Nephron (organoid): ENCODE results near the gene PGM2.
A peak's percentile ranks its signal among the peaks of the same experiment; 100 is the strongest.

Experiments
- H3K27ac Mint-ChIP-seq, 3 experiments: 2 replicates each; pipeline ENCODE4 v1.8.0; 2020; ENCODE audit warnings: mixed read lengths in 3 of 3, mild to moderate bottlenecking in 2 of 3, moderate library complexity in 1 of 3
- H3K27me3 Mint-ChIP-seq: 2 replicates; pipeline ENCODE4 v1.8.0; 2021; ENCODE audit warnings: low read depth, mild to moderate bottlenecking, moderate library complexity, mixed read lengths
- H3K36me3 Mint-ChIP-seq: 2 replicates; pipeline ENCODE4 v1.8.0; 2020; ENCODE audit warnings: low read depth, mixed read lengths
- H3K4me1 Mint-ChIP-seq: 2 replicates; pipeline ENCODE4 v1.8.0; 2020; ENCODE audit warnings: mixed read lengths
- H3K4me3 Mint-ChIP-seq, 3 experiments: 2 replicates each; pipeline ENCODE4 v1.8.0; 2020; ENCODE audit warnings: mild to moderate bottlenecking in 3 of 3, mixed read lengths in 3 of 3, moderate library complexity in 2 of 3
- H3K9me3 Mint-ChIP-seq: 2 replicates; pipeline ENCODE4 v1.8.0; 2020; ENCODE audit warnings: mixed read lengths
- CTCF ChIP-seq, 3 experiments: fragments of 200-600 bp; sonication (generic); IDR thresholded peaks; one replicate each; pipeline ENCODE4 v1.5.0; 2021; ENCODE audit warnings: antibody characterized with exemption in 3 of 3; ENCODE audit not compliant: unreplicated experiment in 3 of 3

PGM2 gene

GRCh38 chr4:37896206-37896860, 69.8 kb downstream of the PGM2 start:
- Mint-ChIP-seq H3K4me3 (no peak overlapping the region), H3K9me3 (no peaks in the 10 kb centered on the region)
- TF ChIP-seq CTCF (IDR thresholded peaks at IDR 0.05; ENCODE audit: unreplicated experiment in 3 of 3), result no peak

GRCh38 chr4:37902212-37902611, 75.7 kb downstream of the PGM2 start:
- no peak overlapping the region for H3K4me3 Mint-ChIP-seq
- peaks cover 23% of the 10 kb centered on the region for H3K4me1 Mint-ChIP-seq
- H3K27ac Mint-ChIP-seq, result no peak overlapping the region
- no peak for TF ChIP-seq CTCF (IDR thresholded peaks at IDR 0.05; ENCODE audit: unreplicated experiment in 3 of 3)
- no peaks in the 10 kb centered on the region for H3K27me3 Mint-ChIP-seq
- no peaks in the 10 kb centered on the region for H3K9me3 Mint-ChIP-seq
- no peaks in the 10 kb centered on the region for H3K36me3 Mint-ChIP-seq

More at GRCh38 chr4:37896206-37896860, 69.8 kb downstream of the PGM2 start:
- Mint-ChIP-seq H3K27me3 (peaks cover 48% of the 10 kb centered on the region), H3K27ac (no peak overlapping the region), H3K4me1 (no peaks in the 10 kb centered on the region), H3K36me3 (no peaks in the 10 kb centered on the region)

- Mint-ChIP-seq H3K36me3 (no peaks in the 10 kb centered on the region), H3K27ac (peak overlapping the region in 1 of 3 experiments; percentile 8), H3K4me1 (peaks cover 30% of the 10 kb centered on the region), H3K9me3 (no peaks in the 10 kb centered on the region), H3K4me3 (no peak overlapping the region), H3K27me3 (no peaks in the 10 kb centered on the region)
- no peak for TF ChIP-seq CTCF (IDR thresholded peaks at IDR 0.05; ENCODE audit: unreplicated experiment in 3 of 3)
Observed at GRCh38 chr4:37902738-37903693, 76.5 kb downstream of the PGM2 start.

GRCh38 chr4:37903901-37904300, 77.4 kb downstream of the PGM2 start:
- Mint-ChIP-seq H3K27me3 (no peaks in the 10 kb centered on the region), H3K27ac (peak overlapping the region in 2 of 3 experiments; percentile 8 to 84), H3K9me3 (no peaks in the 10 kb centered on the region), H3K36me3 (no peaks in the 10 kb centered on the region), H3K4me3 (no peak overlapping the region), H3K4me1 (peaks cover 38% of the 10 kb centered on the region)
- TF ChIP-seq CTCF (IDR thresholded peaks at IDR 0.05; ENCODE audit: unreplicated experiment in 3 of 3), result no peak

- no peak for TF ChIP-seq CTCF (IDR thresholded peaks at IDR 0.05; ENCODE audit: unreplicated experiment in 3 of 3)
- Mint-ChIP-seq H3K36me3 (no peaks in the 10 kb centered on the region), H3K27me3 (no peaks in the 10 kb centered on the region), H3K4me3 (no peak overlapping the region), H3K4me1 (peaks cover 47% of the 10 kb centered on the region), H3K9me3 (no peaks in the 10 kb centered on the region), H3K27ac (peak overlapping the region; percentile 58 to 84 (median 64))
Observed at GRCh38 chr4:37904824-37905223, 78.3 kb downstream of the PGM2 start.
